ENCODE measurements around the gene PLEKHG7.

Gene PLEKHG7

DNA sequence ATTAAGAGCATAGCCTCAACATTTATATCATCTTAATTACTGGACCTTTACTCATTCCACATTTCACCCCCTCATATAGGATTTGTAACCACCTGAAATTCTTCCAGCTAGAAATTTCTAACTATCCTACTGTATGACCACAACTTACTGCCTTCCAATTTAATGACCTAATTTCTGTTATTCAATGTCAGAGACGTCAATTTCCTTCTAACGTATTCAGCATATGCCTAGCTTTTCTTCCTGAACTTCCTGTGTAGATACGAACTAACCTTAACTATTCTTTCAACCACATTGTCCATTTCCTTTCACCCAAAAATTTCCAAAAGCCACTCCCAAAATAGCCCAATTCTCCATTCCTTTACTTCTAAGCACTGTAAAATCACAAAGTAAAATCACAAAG is 118.4 kb downstream of the PLEKHG7 start:
- no peaks in the 10 kb centered on the region for H3K27me3 Mint-ChIP-seq
- intact Hi-C loops (cut with micrococcal nuclease): no loop called here
- no peak overlapping the region for H3K4me3 Mint-ChIP-seq
- H3K9me3 Mint-ChIP-seq: no peaks in the 10 kb centered on the region
- no peak overlapping the region for H3K27ac Mint-ChIP-seq
- H3K4me1 Mint-ChIP-seq (ENCODE audit: low read depth): no peaks in the 10 kb centered on the region
- H3K36me3 Mint-ChIP-seq (ENCODE audit: low read depth): peaks cover 25% of the 10 kb centered on the region

All from dendritic cell treated with granulocyte-macrophage colony-stimulating factor and Interleukin-4, amounts not matched to agents 40 ng/mL and 50 ng/mL, for 4 days (primary cell).